Esophagus squamous epithelium (tissue), 5 donors: ENCODE measurements around the gene SNX14. TPM values are rescaled to one million over a fixed set of nuclear protein-coding genes. Genes with fewer than 3 reads are reported as not detected.

ENCODE experiments used
- DNase-seq: peaks from one replicate; lab custom pipeline; 2025; lab: John Stamatoyannopoulos, UW
- H3K27ac ChIP-seq, 4 donors: fragments of 200-600 bp; sonication (generic); one replicate each; pipeline ENCODE4 v1.5.1; 2016 to 2019; ENCODE audit warnings: mild to moderate bottlenecking in 1 of 4
- H3K27me3 ChIP-seq, 4 donors: fragments of 200-600 bp; sonication (generic); 1 replicate in 3 of 4; 2 replicates in 1 of 4; pipeline versions ENCODE4 v1.5.1 to v1.6.0; 2017 to 2021; ENCODE audit warnings: antibody characterized with exemption in 1 of 4
- H3K36me3 ChIP-seq, 3 donors: fragments of 200-600 bp; sonication (generic); one replicate each; pipeline ENCODE4 v1.5.1; 2016 to 2019
- H3K4me1 ChIP-seq, 3 donors: fragments of 200-600 bp; sonication (generic); one replicate each; pipeline ENCODE4 v1.5.1; 2017 to 2019
- H3K4me3 ChIP-seq, 4 donors: fragments of 200-600 bp; sonication (generic); 1 replicate in 3 of 4; 2 replicates in 1 of 4; pipeline ENCODE4 v1.5.1; 2016 to 2019; ENCODE audit warnings: mild to moderate bottlenecking in 2 of 4, moderate library complexity in 1 of 4
- H3K9me3 ChIP-seq, 3 donors: fragments of 200-600 bp; sonication (generic); one replicate each; pipeline ENCODE4 v1.5.1; 2016 to 2019
- CTCF ChIP-seq, 6 experiments: fragments of 450-650 bp in 4 of 6; fragments of 200-600 bp in 2 of 6; sonication (generic) in 2 of 6; IDR thresholded peaks; one replicate each; pipeline ENCODE4 v1.5.1; 2016 to 2019; ENCODE audit warnings: antibody characterized with exemption in 6 of 6, mild to moderate bottlenecking in 4 of 6, moderate library complexity in 4 of 6
- POLR2A ChIP-seq, 4 donors: fragments of 450-650 bp; IDR thresholded peaks; one replicate each; pipeline ENCODE4 v1.6.1; 2017; ENCODE audit warnings: antibody characterized with exemption in 4 of 4, mild to moderate bottlenecking in 4 of 4, moderate library complexity in 3 of 4
- WGBS, 2 donors: methylation state at CpG; one replicate each; pipeline ENCODE4 v1.1.5; 2018; 5-methylcytosine and 5-hydroxymethylcytosine counted together
- intact Hi-C: fragments of 100-400 bp; cut with DNase I; formaldehyde crosslinking; loops from one replicate; pipeline ENCODE4 v1.15.0; 2022
- total RNA-seq, 4 donors: library from RNA; depleted of rRNA; stranded (reverse); fragments of >200 nt; gene quantifications; one replicate each; pipeline ENCODE4 v1.1.0, GENCODE V29; 2016
- donor health status: DM: yes; HTN: yes; CAD: no.

Gene SNX14
- total RNA-seq, 4 donors from 2014 or later: 40.5 to 52.3 (median 46.2) TPM

DNA sequence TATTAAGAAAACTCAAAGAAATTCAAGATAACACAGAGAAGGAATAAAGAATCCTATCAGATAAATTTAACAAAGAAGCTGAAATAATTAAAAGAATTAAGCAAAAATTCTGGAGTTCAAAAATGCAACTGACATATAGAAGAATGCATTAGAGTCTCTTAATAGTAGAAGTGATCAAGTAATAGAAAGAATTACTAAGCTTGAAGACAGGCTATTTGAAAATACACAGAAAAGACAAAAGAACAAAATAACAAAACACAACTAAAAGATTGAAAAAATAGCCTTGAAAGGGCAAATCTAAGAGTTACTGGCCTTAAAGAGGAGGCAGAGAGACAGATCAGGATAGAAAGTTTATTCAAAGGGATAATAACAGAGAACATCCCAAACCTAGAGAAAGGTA lies 12.1 kb downstream of the SNX14 start:
- Histone ChIP-seq H3K4me3 (no peak overlapping the region), H3K4me1 (peaks cover 3 to 12% (median 7%) of the 10 kb centered on the region in 3 donors), H3K27ac (no peak overlapping the region), H3K36me3 (peaks cover 0 to 5% (median 0%) of the 10 kb centered on the region in 3 donors), H3K9me3 (peaks cover 0 to 9% (median 9%) of the 10 kb centered on the region in 3 donors), H3K27me3 (no peaks in the 10 kb centered on the region)
- TF ChIP-seq CTCF (IDR thresholded peaks at IDR 0.05): no peak
- no peak for TF ChIP-seq POLR2A (IDR thresholded peaks at IDR 0.05)
- intact Hi-C loops: no loop called here
- no peak for DNase-seq

DNA sequence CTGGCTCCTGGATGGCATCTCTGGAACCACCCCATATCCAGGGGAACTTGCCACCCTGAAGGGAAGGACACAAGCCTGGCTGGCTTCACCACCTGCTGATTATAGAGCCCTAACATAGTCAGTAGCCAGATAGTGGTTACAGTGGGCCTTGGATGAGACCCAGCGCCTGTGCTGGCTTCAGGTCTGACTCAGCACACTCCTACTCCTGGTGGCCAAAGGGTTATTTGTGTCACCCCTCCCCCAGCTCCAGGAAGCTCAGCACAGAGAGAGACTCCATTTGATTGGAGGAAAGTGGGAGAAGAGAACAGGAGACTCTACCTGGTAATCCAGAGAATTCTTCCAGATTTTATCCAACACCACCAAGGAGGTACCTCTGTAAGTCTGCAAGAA lies 12.8 kb downstream of the SNX14 start:
- DNase-seq: no peak
- WGBS, 2 donors: no CpG with 5 or more reads among the region's 1 CpG
- Histone ChIP-seq H3K27ac (no peak overlapping the region), H3K9me3 (peaks cover 0 to 9% (median 9%) of the 10 kb centered on the region in 3 donors), H3K27me3 (no peaks in the 10 kb centered on the region), H3K4me3 (no peak overlapping the region), H3K36me3 (peaks cover 0 to 5% (median 0%) of the 10 kb centered on the region in 3 donors), H3K4me1 (peaks cover 3 to 12% (median 7%) of the 10 kb centered on the region in 3 donors)
- intact Hi-C loops: no loop called here
- TF ChIP-seq POLR2A (IDR thresholded peaks at IDR 0.05) (no peak), CTCF (IDR thresholded peaks at IDR 0.05) (no peak)

GRCh38 chr6:85580118-85580877 lies 13.4 kb downstream of the SNX14 start:
- TF ChIP-seq POLR2A (IDR thresholded peaks at IDR 0.05) (no peak), CTCF (IDR thresholded peaks at IDR 0.05) (no peak)
- peaks cover 0 to 9% (median 9%) of the 10 kb centered on the region in 3 donors for H3K9me3 ChIP-seq
- 80 to 85% methylated on average over 4 to 5 of the region's 5 CpGs for WGBS, 2 donors
- no peaks in the 10 kb centered on the region for H3K27me3 ChIP-seq
- peaks cover 0 to 5% (median 0%) of the 10 kb centered on the region in 3 donors for H3K36me3 ChIP-seq
- intact Hi-C loops: no loop called here
- H3K27ac ChIP-seq: no peak overlapping the region
- peaks cover 3 to 15% (median 7%) of the 10 kb centered on the region in 3 donors for H3K4me1 ChIP-seq
- no peak overlapping the region for H3K4me3 ChIP-seq
- DNase-seq: no peak

DNA sequence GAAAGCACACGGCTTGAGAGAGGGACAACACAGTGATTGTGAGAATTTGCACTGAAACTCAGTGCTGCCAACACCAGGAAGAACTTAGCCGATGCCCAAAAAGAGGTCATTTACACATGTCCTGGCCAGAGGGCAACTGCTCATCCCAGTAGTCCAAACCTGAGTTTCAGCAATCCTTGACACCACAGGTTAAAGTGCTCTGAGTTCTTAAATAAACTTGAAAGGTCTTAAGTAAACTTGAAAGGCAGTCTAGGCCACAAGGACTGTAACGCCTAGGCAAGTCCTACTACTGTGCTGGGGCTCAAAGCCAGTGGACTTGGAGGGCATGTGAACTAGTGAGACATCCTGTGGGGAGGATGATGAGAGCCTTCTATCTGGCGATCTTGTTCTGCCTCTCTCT lies 14.1 kb downstream of the SNX14 start:
- TF ChIP-seq CTCF (IDR thresholded peaks at IDR 0.05) (no peak), POLR2A (IDR thresholded peaks at IDR 0.05) (no peak)
- peaks cover 3 to 19% (median 7%) of the 10 kb centered on the region in 3 donors for H3K4me1 ChIP-seq
- intact Hi-C loops: no loop called here
- 87 to 88% methylated on average over 4 of the region's 4 CpGs for WGBS, 2 donors
- no peak for DNase-seq
- H3K36me3 ChIP-seq: peaks cover 0 to 5% (median 0%) of the 10 kb centered on the region in 3 donors
- H3K27me3 ChIP-seq: no peaks in the 10 kb centered on the region
- peaks cover 0 to 9% (median 9%) of the 10 kb centered on the region in 3 donors for H3K9me3 ChIP-seq
- no peak overlapping the region for H3K27ac ChIP-seq
- no peak overlapping the region for H3K4me3 ChIP-seq

GRCh38 chr6:85576476-85576875 lies 17.2 kb downstream of the SNX14 start:
- peaks cover 3 to 19% (median 7%) of the 10 kb centered on the region in 3 donors for H3K4me1 ChIP-seq
- peaks cover 0 to 6% (median 0%) of the 10 kb centered on the region in 3 donors for H3K36me3 ChIP-seq
- intact Hi-C loops: no loop called here
- no peak for DNase-seq
- TF ChIP-seq POLR2A (IDR thresholded peaks at IDR 0.05): no peak
- no peak for TF ChIP-seq CTCF (IDR thresholded peaks at IDR 0.05)
- H3K4me3 ChIP-seq: no peak overlapping the region
- no peaks in the 10 kb centered on the region for H3K27me3 ChIP-seq
- no peak overlapping the region for H3K27ac ChIP-seq
- H3K9me3 ChIP-seq: no peaks in the 10 kb centered on the region
- 74 to 80% methylated on average over 2 of the region's 2 CpGs for WGBS, 2 donors
